ENCODE data around the gene FGFR2.

- TF ChIP-seq CTCF (conservative IDR thresholded peaks at IDR 0.05; ENCODE audit: low read depth, low read length) (no peak), NFE2L2 (IDR thresholded peaks at IDR 0.05; ENCODE audit: low read depth, low read length) (no peak), RAD21 (IDR thresholded peaks at IDR 0.05; ENCODE audit: low read length) (no peak), MAFK (IDR thresholded peaks at IDR 0.05; ENCODE audit: low read depth, low read length) (no peak), SMC3 (IDR thresholded peaks at IDR 0.05; ENCODE audit: low read depth, low read length) (no peak), POLR2A (IDR thresholded peaks at IDR 0.05; ENCODE audit: low read depth, low read length) (no peak), MXI1 (IDR thresholded peaks at IDR 0.05; ENCODE audit: borderline replicate concordance, low read depth, low read length) (no peak), CHD1 (IDR thresholded peaks at IDR 0.05; ENCODE audit: low read depth, low read length) (no peak), BHLHE40 (IDR thresholded peaks at IDR 0.05; ENCODE audit: low read depth, low read length) (no peak), RCOR1 (IDR thresholded peaks at IDR 0.05; ENCODE audit: insufficient replicate concordance, low read length) (no peak), CEBPB (IDR thresholded peaks at IDR 0.05; ENCODE audit: low read depth, low read length) (no peak), USF2 (IDR thresholded peaks at IDR 0.05; ENCODE audit: low read depth, low read length) (no peak)
Measured at GRCh38 chr10:121567569-121567968, 30.7 kb downstream of the FGFR2 start.

Data from IMR-90 (cell line).